ENCODE measurements around the gene JAG2. TPM values are rescaled to one million over a fixed set of nuclear protein-coding genes. Genes with fewer than 3 reads are reported as not detected.

Gene JAG2
- total RNA-seq, 1 experiment from 2014 or later, result 12.2 TPM

DNA sequence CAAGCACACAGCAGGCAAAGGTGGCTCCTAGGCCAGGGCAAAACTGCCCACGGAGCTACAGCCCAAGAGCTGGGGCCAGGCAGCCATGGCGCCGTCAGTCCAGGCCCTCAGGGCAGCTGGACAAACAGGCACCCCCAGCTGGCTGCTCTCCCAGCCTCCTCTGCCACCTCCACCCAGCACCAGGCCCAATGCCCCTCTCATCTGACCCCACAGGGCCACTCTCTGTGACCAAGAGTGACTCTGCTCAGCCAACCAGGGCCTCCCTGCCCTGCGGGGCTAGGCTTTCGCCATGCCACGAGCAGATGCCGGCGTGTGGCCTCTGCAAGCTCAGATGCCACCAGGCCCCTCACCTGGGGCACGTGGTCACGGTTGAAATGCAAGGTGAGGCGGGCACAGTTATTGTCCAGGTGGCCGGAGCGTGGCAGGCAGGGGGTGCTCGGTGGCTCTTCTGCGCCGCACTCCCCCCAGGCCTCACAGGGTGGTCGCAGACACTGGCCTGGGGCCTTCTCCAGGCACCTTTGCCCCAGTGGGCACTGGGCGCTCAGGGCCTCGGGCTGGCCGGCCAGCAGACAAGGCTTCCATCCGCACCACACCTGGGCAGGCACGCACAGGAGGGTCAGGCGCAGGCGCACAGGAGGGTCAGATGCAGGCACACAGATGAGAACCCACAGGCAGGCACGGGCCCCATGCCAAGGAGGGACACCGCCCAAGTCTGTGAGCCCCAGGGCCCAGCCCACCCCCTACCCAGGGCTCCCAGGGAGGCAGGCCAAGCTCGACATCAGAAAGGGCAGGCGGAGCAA lies 23.0 kb downstream of the JAG2 start:
- CTCF ChIA-PET, result interaction anchor here (1.1 to 1.6 kb wide), 5 partner anchors 9 to 55 kb away, joined by 4 to 6 read pairs (median 4); partner anchors contain the start of gene NUDT14
- Mint-ChIP-seq H3K4me3 (no peak overlapping the region), H3K9me3 (peaks cover 4% of the 10 kb centered on the region; the same call in 1 of the 2 replicates), H3K27me3 (ENCODE audit: low read depth) (no peaks in the 10 kb centered on the region), H3K4me1 (no peaks in the 10 kb centered on the region), H3K27ac (no peak overlapping the region), H3K36me3 (peaks cover 13% of the 10 kb centered on the region)
- POLR2A ChIA-PET, result no interaction called here
- TF ChIP-seq ELF4 (CRISPR knock-in tag; IDR thresholded peaks at IDR 0.05; ENCODE audit: low read depth), result no peak
- TF ChIP-seq CBFB (CRISPR knock-in tag; IDR thresholded peaks at IDR 0.05; ENCODE audit: low read depth), result no peak
- TF ChIP-seq, protein P1, sequence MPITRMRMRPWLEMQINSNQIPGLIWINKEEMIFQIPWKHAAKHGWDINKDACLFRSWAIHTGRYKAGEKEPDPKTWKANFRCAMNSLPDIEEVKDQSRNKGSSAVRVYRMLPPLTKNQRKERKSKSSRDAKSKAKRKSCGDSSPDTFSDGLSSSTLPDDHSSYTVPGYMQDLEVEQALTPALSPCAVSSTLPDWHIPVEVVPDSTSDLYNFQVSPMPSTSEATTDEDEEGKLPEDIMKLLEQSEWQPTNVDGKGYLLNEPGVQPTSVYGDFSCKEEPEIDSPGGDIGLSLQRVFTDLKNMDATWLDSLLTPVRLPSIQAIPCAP (CRISPR knock-in tag; IDR thresholded peaks at IDR 0.05), result no peak
- TF ChIP-seq KAT7 (CRISPR knock-in tag; IDR thresholded peaks at IDR 0.05; ENCODE audit: borderline replicate concordance), result no peak
- 0 out of 2 replicates have a peak, but pooled peaks have one; percentile 10 for TF ChIP-seq FOXP1 (CRISPR knock-in tag; IDR thresholded peaks at IDR 0.05; ENCODE audit: borderline replicate concordance)
- TF ChIP-seq, protein P2, sequence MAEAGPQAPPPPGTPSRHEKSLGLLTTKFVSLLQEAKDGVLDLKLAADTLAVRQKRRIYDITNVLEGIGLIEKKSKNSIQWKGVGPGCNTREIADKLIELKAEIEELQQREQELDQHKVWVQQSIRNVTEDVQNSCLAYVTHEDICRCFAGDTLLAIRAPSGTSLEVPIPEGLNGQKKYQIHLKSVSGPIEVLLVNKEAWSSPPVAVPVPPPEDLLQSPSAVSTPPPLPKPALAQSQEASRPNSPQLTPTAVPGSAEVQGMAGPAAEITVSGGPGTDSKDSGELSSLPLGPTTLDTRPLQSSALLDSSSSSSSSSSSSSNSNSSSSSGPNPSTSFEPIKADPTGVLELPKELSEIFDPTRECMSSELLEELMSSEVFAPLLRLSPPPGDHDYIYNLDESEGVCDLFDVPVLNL (CRISPR knock-in tag; IDR thresholded peaks at IDR 0.05; ENCODE audit: borderline replicate concordance, low read depth), result no peak
- ATAC-seq (no peak), DNase-seq (ENCODE audit: low spot score) (peak; percentile 7)

DNA sequence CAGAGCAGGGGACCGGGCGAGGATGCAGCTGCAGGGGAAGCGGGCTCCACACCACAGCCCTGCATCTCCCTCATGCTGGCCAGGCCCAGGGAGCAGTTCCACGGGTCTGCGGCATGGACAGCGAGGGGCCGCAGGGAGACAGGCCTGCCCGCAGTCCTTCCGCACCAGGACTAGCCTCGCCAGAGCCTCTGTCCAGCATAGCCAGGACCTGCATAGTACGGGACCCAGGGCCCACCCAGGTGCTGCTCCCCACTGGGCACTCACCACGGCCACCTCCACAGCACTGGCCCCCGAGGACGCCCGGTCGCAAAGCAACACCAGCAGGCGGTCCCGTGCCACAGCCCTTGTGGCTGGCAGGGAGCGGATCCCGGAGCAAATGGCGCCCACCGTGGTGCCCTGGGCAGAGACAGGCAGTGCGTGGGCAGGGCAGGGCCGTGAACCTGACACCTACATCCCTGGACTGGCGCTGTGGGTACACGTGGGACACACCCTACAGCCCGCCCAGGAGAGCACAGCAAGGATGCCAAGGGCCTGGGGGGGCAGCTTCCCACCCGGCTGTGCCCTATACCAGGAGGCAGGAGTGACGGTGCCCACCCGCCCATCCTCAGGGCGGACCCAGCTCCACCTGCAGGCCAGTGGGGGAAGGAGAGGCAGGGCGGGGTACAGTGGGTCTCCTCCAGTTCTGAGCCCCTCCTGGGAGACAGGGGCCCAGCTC lies 23.8 kb downstream of the JAG2 start:
- DNase-seq (ENCODE audit: low spot score), result peak; percentile 13

More for the DNA sequence above, 23.8 kb downstream of the JAG2 start:
- H3K27me3 Mint-ChIP-seq (ENCODE audit: low read depth), result no peaks in the 10 kb centered on the region
- H3K4me1 Mint-ChIP-seq, result no peaks in the 10 kb centered on the region
- ChIA-PET CTCF (interaction anchor here (1.1 to 1.6 kb wide), 5 partner anchors 8 to 55 kb away, joined by 4 to 6 read pairs (median 4); partner anchors contain the start of gene NUDT14), POLR2A (no interaction called here)
- TF ChIP-seq, protein P3, sequence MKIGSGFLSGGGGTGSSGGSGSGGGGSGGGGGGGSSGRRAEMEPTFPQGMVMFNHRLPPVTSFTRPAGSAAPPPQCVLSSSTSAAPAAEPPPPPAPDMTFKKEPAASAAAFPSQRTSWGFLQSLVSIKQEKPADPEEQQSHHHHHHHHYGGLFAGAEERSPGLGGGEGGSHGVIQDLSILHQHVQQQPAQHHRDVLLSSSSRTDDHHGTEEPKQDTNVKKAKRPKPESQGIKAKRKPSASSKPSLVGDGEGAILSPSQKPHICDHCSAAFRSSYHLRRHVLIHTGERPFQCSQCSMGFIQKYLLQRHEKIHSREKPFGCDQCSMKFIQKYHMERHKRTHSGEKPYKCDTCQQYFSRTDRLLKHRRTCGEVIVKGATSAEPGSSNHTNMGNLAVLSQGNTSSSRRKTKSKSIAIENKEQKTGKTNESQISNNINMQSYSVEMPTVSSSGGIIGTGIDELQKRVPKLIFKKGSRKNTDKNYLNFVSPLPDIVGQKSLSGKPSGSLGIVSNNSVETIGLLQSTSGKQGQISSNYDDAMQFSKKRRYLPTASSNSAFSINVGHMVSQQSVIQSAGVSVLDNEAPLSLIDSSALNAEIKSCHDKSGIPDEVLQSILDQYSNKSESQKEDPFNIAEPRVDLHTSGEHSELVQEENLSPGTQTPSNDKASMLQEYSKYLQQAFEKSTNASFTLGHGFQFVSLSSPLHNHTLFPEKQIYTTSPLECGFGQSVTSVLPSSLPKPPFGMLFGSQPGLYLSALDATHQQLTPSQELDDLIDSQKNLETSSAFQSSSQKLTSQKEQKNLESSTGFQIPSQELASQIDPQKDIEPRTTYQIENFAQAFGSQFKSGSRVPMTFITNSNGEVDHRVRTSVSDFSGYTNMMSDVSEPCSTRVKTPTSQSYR (CRISPR knock-in tag; IDR thresholded peaks at IDR 0.05), result no peak
- TF ChIP-seq, protein P4, sequence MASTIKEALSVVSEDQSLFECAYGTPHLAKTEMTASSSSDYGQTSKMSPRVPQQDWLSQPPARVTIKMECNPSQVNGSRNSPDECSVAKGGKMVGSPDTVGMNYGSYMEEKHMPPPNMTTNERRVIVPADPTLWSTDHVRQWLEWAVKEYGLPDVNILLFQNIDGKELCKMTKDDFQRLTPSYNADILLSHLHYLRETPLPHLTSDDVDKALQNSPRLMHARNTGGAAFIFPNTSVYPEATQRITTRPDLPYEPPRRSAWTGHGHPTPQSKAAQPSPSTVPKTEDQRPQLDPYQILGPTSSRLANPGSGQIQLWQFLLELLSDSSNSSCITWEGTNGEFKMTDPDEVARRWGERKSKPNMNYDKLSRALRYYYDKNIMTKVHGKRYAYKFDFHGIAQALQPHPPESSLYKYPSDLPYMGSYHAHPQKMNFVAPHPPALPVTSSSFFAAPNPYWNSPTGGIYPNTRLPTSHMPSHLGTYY (CRISPR knock-in tag; IDR thresholded peaks at IDR 0.05), result no peak
- no peak for TF ChIP-seq FOXK1 (CRISPR knock-in tag; IDR thresholded peaks at IDR 0.05)
- no peak for TF ChIP-seq ZNF219 (CRISPR knock-in tag; IDR thresholded peaks at IDR 0.05; ENCODE audit: borderline replicate concordance)
- TF ChIP-seq SMAD3 (CRISPR knock-in tag; IDR thresholded peaks at IDR 0.05; ENCODE audit: borderline replicate concordance), result no peak
- TF ChIP-seq ZNF263 (CRISPR knock-in tag; IDR thresholded peaks at IDR 0.05; ENCODE audit: low read depth), result no peak
- no peak for TF ChIP-seq FOXJ3 (CRISPR knock-in tag; IDR thresholded peaks at IDR 0.05; ENCODE audit: borderline replicate concordance)
- TF ChIP-seq FOXP1 (CRISPR knock-in tag; IDR thresholded peaks at IDR 0.05; ENCODE audit: borderline replicate concordance), result no peak
- no peak for TF ChIP-seq OVOL2 (CRISPR knock-in tag; IDR thresholded peaks at IDR 0.05; ENCODE audit: borderline replicate concordance)
- TF ChIP-seq CREM (CRISPR knock-in tag; IDR thresholded peaks at IDR 0.05), result no peak
- TF ChIP-seq, protein P5, sequence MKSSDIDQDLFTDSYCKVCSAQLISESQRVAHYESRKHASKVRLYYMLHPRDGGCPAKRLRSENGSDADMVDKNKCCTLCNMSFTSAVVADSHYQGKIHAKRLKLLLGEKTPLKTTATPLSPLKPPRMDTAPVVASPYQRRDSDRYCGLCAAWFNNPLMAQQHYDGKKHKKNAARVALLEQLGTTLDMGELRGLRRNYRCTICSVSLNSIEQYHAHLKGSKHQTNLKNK (CRISPR knock-in tag; IDR thresholded peaks at IDR 0.05), result no peak
- TF ChIP-seq, protein P6, sequence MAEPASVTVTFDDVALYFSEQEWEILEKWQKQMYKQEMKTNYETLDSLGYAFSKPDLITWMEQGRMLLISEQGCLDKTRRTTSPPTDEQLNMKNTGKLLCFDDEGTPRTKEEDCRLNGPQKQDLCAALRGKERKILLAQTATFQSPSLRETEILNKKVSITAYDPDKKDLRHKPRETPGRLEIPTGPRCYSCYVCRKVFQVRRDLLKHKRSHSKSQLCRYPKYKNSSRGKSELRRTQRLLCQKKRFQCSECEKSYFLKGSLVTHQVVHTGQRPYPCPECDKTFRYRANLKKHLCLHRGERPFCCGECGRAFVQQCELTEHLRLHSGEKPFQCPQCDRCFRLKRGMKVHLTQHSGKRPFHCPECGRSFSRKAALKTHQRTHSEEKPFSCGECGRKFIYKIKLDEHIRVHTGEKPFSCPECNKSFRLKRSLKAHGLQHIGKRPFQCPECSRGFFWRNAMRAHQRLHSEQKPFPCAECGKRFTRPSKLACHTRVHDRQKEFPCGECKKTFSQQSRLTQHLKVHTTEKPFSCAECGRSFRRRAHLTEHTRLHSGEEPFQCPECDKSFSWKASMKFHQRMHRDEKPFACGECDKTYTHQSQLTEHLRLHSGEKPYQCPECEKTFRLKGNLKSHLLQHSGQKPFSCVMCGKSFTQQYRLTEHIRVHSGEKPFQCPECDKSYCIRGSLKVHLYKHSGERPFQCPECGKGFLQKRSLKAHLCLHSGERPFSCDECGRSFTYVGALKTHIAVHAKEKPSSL (CRISPR knock-in tag; conservative IDR thresholded peaks at IDR 0.05), result no peak
- TF ChIP-seq, protein P7, sequence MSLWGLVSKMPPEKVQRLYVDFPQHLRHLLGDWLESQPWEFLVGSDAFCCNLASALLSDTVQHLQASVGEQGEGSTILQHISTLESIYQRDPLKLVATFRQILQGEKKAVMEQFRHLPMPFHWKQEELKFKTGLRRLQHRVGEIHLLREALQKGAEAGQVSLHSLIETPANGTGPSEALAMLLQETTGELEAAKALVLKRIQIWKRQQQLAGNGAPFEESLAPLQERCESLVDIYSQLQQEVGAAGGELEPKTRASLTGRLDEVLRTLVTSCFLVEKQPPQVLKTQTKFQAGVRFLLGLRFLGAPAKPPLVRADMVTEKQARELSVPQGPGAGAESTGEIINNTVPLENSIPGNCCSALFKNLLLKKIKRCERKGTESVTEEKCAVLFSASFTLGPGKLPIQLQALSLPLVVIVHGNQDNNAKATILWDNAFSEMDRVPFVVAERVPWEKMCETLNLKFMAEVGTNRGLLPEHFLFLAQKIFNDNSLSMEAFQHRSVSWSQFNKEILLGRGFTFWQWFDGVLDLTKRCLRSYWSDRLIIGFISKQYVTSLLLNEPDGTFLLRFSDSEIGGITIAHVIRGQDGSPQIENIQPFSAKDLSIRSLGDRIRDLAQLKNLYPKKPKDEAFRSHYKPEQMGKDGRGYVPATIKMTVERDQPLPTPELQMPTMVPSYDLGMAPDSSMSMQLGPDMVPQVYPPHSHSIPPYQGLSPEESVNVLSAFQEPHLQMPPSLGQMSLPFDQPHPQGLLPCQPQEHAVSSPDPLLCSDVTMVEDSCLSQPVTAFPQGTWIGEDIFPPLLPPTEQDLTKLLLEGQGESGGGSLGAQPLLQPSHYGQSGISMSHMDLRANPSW (CRISPR knock-in tag; conservative IDR thresholded peaks at IDR 0.05; ENCODE audit: low read depth), result no peak
- no peak for TF ChIP-seq ZNF232 (CRISPR knock-in tag; IDR thresholded peaks at IDR 0.05)
- no peak overlapping the region for H3K27ac Mint-ChIP-seq
- ATAC-seq, result peak; percentile 50
- peaks cover 9% of the 10 kb centered on the region for H3K9me3 Mint-ChIP-seq
- H3K36me3 Mint-ChIP-seq, result peaks cover 21% of the 10 kb centered on the region
- H3K4me3 Mint-ChIP-seq, result no peak overlapping the region

Measured in WTC11 (cell line).